ENCODE results near the gene ENTPD5.

ENTPD5 gene

DNA sequence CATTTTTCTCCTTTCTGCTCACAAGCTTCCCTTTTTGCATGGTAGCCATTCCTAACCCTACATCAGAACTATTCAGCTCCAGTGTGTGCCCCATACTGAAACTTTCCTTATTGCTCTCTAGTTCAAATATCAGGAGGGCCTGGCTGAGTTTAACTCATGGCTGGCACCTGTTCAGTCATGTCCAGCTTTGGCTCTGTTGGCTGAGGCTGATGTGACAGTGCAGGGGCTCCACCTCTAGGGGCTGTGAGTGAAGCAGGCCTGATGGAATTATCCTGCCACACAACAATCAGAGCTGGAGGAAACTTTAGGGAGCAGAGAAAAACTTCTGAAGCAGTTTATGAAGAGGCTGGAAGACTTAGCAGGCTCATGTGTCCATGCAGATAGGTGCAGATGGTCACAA lies 60.5 kb downstream of the ENTPD5 start:
- H3K4me3 ChIP-seq (ENCODE audit: low read length): no peak overlapping the region
- peaks cover 39% of the 10 kb centered on the region for H3K36me3 ChIP-seq (ENCODE audit: control insufficient read depth, insufficient read depth, low read length)
- H3K9ac ChIP-seq (ENCODE audit: low read length): no peak overlapping the region
- H3K4me1 ChIP-seq (ENCODE audit: control insufficient read depth, insufficient read depth, low read length): no peaks in the 10 kb centered on the region
- no peaks in the 10 kb centered on the region for H3K27me3 ChIP-seq (ENCODE audit: control insufficient read depth, insufficient read depth, low read length)
- no peak overlapping the region for H3K27ac ChIP-seq (ENCODE audit: low read depth, low read length)

- H3K9ac ChIP-seq (ENCODE audit: low read length): no peak overlapping the region
- H3K4me1 ChIP-seq (ENCODE audit: control insufficient read depth, insufficient read depth, low read length): peaks cover 4% of the 10 kb centered on the region
- H3K36me3 ChIP-seq (ENCODE audit: control insufficient read depth, insufficient read depth, low read length): peaks cover 31% of the 10 kb centered on the region
- H3K27me3 ChIP-seq (ENCODE audit: control insufficient read depth, insufficient read depth, low read length): no peaks in the 10 kb centered on the region
- no peak overlapping the region for H3K4me3 ChIP-seq (ENCODE audit: low read length)
- no peak overlapping the region for H3K27ac ChIP-seq (ENCODE audit: low read depth, low read length)
These were observed 63.4 kb downstream of the ENTPD5 start for GRCh38 chr14:73955674-73956073.

GRCh38 chr14:73953731-73954130 lies 65.4 kb downstream of the ENTPD5 start:
- Histone ChIP-seq H3K9ac (ENCODE audit: low read length) (no peak overlapping the region), H3K4me3 (ENCODE audit: low read length) (no peak overlapping the region), H3K27me3 (ENCODE audit: control insufficient read depth, insufficient read depth, low read length) (no peaks in the 10 kb centered on the region), H3K4me1 (ENCODE audit: control insufficient read depth, insufficient read depth, low read length) (peaks cover 4% of the 10 kb centered on the region), H3K36me3 (ENCODE audit: control insufficient read depth, insufficient read depth, low read length) (peaks cover 21% of the 10 kb centered on the region), H3K27ac (ENCODE audit: low read depth, low read length) (no peak overlapping the region)

- Histone ChIP-seq H3K36me3 (ENCODE audit: control insufficient read depth, insufficient read depth, low read length) (peaks cover 10% of the 10 kb centered on the region), H3K4me1 (ENCODE audit: control insufficient read depth, insufficient read depth, low read length) (peaks cover 4% of the 10 kb centered on the region), H3K27me3 (ENCODE audit: control insufficient read depth, insufficient read depth, low read length) (no peaks in the 10 kb centered on the region), H3K4me3 (ENCODE audit: low read length) (peak within 1 kb of the TSS; percentile 87), H3K27ac (ENCODE audit: low read depth, low read length) (peak within 1 kb of the TSS; percentile 87), H3K9ac (ENCODE audit: low read length) (peak within 1 kb of the TSS; percentile 83)
These were observed 69.0 kb downstream of the ENTPD5 start, which contains the start of the genes COQ6 and FAM161B for GRCh38 chr14:73949752-73950734. TSS of gene COQ6 (plus strand) at chr14:73950302. CDS start at chr14:73950333, 31 bp downstream. TSS of gene FAM161B (minus strand) at chr14:73950094. CDS start at chr14:73950026, 68 bp downstream.

GRCh38 chr14:73945159-73945670 lies 73.9 kb downstream of the ENTPD5 start:
- Histone ChIP-seq H3K9ac (ENCODE audit: low read length) (no peak overlapping the region), H3K27me3 (ENCODE audit: control insufficient read depth, insufficient read depth, low read length) (no peaks in the 10 kb centered on the region), H3K36me3 (ENCODE audit: control insufficient read depth, insufficient read depth, low read length) (peaks cover 4% of the 10 kb centered on the region), H3K27ac (ENCODE audit: low read depth, low read length) (no peak overlapping the region), H3K4me1 (ENCODE audit: control insufficient read depth, insufficient read depth, low read length) (no peaks in the 10 kb centered on the region), H3K4me3 (ENCODE audit: low read length) (no peak overlapping the region)

DNA sequence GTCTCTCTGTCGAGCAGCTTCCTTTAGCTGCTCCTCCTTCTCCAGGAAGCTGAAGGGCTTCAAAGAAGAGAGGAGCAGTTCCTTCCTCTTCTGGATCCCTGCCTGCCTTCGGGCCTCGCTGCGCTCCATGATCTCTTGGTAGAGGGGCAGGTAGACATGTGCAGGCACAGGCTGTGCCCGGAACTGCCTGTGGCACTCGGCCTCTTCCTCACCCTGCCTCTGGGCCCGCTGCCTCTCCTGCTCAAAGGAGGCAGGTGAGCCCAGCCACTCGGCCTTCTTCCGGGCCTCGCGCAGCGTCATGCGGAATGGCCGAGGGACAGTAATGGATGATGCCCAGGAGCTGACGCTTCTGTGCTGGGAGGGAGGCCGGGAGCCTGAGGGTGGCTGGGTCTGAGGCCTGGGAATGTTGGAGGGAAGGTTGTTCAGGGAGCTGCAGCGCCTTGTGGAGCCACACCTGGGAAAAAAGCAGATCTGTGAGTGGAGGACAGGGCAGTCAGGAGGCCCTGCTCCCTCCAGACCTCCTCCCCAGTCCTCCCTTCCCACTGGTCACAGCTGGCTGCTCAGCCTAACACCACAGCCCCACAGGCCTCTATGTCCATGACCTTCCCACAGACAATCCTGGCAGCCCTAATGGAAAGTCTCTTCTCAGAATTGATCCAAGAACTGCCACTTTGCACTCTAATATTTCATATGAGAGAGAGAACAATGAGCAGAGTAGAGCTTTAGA lies 74.5 kb downstream of the ENTPD5 start:
- no peaks in the 10 kb centered on the region for H3K27me3 ChIP-seq (ENCODE audit: control insufficient read depth, insufficient read depth, low read length)
- no peak overlapping the region for H3K9ac ChIP-seq (ENCODE audit: low read length)
- H3K27ac ChIP-seq (ENCODE audit: low read depth, low read length): no peak overlapping the region
- H3K36me3 ChIP-seq (ENCODE audit: control insufficient read depth, insufficient read depth, low read length): peaks cover 4% of the 10 kb centered on the region
- H3K4me1 ChIP-seq (ENCODE audit: control insufficient read depth, insufficient read depth, low read length): no peaks in the 10 kb centered on the region
- H3K4me3 ChIP-seq (ENCODE audit: low read length): no peak overlapping the region

DNA sequence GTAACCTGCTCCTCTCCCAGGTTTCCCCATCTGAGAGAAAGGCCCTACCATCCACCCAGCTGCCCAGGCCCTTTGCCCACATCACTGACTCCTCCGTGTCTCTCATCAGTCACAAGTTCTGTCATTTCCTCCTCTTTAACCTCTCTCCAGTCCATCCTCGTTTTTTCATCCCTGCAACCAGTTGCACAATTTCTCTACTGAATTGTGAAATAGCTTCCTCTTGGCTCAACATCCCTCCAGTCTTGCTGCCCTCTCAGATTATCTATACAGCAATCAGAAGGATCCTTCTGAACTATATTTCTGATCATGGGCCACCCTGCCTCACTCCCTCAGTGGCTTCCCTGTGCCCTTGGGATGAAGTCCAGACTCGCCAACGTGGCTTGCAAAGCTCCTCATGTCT lies 76.0 kb downstream of the ENTPD5 start:
- no peak overlapping the region for H3K4me3 ChIP-seq (ENCODE audit: low read length)
- H3K36me3 ChIP-seq (ENCODE audit: control insufficient read depth, insufficient read depth, low read length): peaks cover 5% of the 10 kb centered on the region
- no peak overlapping the region for H3K9ac ChIP-seq (ENCODE audit: low read length)
- H3K4me1 ChIP-seq (ENCODE audit: control insufficient read depth, insufficient read depth, low read length): no peaks in the 10 kb centered on the region
- H3K27me3 ChIP-seq (ENCODE audit: control insufficient read depth, insufficient read depth, low read length): no peaks in the 10 kb centered on the region
- H3K27ac ChIP-seq (ENCODE audit: low read depth, low read length): no peak overlapping the region

DNA sequence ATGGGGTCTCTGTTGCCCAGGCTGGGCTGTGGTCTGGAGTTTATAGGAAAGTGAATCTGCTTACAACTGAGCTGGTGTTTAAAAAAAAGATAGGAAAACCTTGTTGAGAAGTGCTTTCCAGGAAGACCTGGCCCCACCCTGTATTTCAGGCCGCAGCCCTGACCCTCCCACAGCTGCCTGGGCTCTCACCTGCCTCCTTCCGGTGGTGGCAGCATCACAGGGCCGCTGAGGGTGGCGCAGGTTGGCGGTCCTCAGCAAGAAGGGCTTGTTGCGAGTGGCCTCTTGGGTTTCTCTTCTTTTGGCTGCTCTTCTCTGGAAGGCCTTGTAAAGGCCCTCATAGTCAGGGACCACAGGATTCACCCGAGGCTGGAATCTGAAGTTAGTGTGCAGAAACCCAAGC lies 76.9 kb downstream of the ENTPD5 start:
- no peak overlapping the region for H3K4me3 ChIP-seq (ENCODE audit: low read length)
- no peaks in the 10 kb centered on the region for H3K4me1 ChIP-seq (ENCODE audit: control insufficient read depth, insufficient read depth, low read length)
- H3K27ac ChIP-seq (ENCODE audit: low read depth, low read length): no peak overlapping the region
- peaks cover 5% of the 10 kb centered on the region for H3K36me3 ChIP-seq (ENCODE audit: control insufficient read depth, insufficient read depth, low read length)
- no peak overlapping the region for H3K9ac ChIP-seq (ENCODE audit: low read length)
- no peaks in the 10 kb centered on the region for H3K27me3 ChIP-seq (ENCODE audit: control insufficient read depth, insufficient read depth, low read length)

DNA sequence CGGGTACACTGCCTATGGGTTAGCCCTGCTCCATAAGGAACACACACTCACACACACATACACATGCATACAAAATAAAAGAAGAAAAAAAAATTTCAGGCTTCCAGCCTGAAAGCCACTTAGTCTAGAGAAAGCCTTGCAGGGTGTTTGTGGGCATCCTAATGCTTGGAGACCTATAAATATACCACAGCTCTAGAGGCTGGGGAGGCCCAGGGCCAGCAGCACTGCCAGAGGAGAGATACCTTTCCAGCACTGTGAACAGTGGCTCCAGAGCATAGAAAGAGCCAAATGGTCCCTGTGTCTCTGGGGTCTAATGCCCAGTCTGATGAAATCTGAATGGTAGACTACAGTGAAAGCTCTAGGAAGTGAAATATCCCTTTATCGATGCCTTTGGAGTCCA lies 82.1 kb downstream of the ENTPD5 start:
- Histone ChIP-seq H3K36me3 (ENCODE audit: control insufficient read depth, insufficient read depth, low read length) (peaks cover 21% of the 10 kb centered on the region), H3K27ac (ENCODE audit: low read depth, low read length) (no peak overlapping the region), H3K4me1 (ENCODE audit: control insufficient read depth, insufficient read depth, low read length) (no peaks in the 10 kb centered on the region), H3K4me3 (ENCODE audit: low read length) (no peak overlapping the region), H3K9ac (ENCODE audit: low read length) (no peak overlapping the region), H3K27me3 (ENCODE audit: control insufficient read depth, insufficient read depth, low read length) (no peaks in the 10 kb centered on the region)

DNA sequence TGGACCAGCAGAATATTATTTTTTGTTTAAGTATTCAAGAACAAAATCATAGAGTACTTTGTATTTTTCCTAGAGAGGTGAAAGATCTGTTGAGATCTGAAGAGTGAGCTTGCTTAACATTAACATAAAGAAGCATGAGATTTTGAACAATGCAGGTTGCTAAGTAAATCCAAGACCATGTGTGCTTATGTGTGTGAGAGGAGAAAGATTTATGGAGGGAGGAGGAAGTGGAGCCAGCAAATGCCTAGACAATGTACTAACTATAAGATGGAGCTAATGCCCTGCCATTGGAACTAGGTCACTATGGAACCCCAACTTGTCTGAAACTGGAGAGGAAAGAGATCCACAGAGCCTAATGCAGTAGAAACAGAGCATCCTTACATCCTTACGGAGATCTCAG lies 82.5 kb downstream of the ENTPD5 start:
- H3K27me3 ChIP-seq (ENCODE audit: control insufficient read depth, insufficient read depth, low read length): no peaks in the 10 kb centered on the region
- no peak overlapping the region for H3K9ac ChIP-seq (ENCODE audit: low read length)
- no peak overlapping the region for H3K27ac ChIP-seq (ENCODE audit: low read depth, low read length)
- no peaks in the 10 kb centered on the region for H3K4me1 ChIP-seq (ENCODE audit: control insufficient read depth, insufficient read depth, low read length)
- no peak overlapping the region for H3K4me3 ChIP-seq (ENCODE audit: low read length)
- peaks cover 23% of the 10 kb centered on the region for H3K36me3 ChIP-seq (ENCODE audit: control insufficient read depth, insufficient read depth, low read length)

GRCh38 chr14:73935666-73936065 lies 83.4 kb downstream of the ENTPD5 start:
- no peak overlapping the region for H3K27ac ChIP-seq (ENCODE audit: low read depth, low read length)
- H3K9ac ChIP-seq (ENCODE audit: low read length): no peak overlapping the region
- no peaks in the 10 kb centered on the region for H3K4me1 ChIP-seq (ENCODE audit: control insufficient read depth, insufficient read depth, low read length)
- H3K27me3 ChIP-seq (ENCODE audit: control insufficient read depth, insufficient read depth, low read length): no peaks in the 10 kb centered on the region
- peaks cover 31% of the 10 kb centered on the region for H3K36me3 ChIP-seq (ENCODE audit: control insufficient read depth, insufficient read depth, low read length)
- no peak overlapping the region for H3K4me3 ChIP-seq (ENCODE audit: low read length)

DNA sequence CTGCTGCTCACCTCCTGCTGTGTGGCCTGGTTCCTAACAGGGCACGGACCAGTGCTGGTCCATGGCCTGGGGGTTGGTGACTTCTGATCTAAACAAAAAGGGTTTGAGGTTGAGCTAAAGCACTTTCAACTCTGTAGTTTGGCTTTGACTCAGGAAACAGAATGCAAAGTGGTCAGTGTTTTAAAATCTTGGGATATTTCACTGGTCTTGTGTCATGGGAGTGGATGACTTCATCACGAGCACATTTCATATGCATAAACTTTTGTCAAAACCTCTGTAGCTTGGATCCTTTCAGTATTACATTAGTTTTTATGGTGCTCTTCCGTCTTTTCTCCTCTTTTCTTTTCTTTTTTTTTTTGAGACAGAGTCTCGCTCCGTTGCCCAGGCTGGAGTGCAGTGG lies 94.8 kb downstream of the ENTPD5 start:
- Histone ChIP-seq H3K27ac (ENCODE audit: low read depth, low read length) (no peak overlapping the region), H3K36me3 (ENCODE audit: control insufficient read depth, insufficient read depth, low read length) (peaks cover 24% of the 10 kb centered on the region), H3K27me3 (ENCODE audit: control insufficient read depth, insufficient read depth, low read length) (no peaks in the 10 kb centered on the region), H3K9ac (ENCODE audit: low read length) (no peak overlapping the region), H3K4me3 (ENCODE audit: low read length) (no peak overlapping the region), H3K4me1 (ENCODE audit: control insufficient read depth, insufficient read depth, low read length) (no peaks in the 10 kb centered on the region)

Data from rectal smooth muscle tissue (tissue), 1 donor.